GM21825 (cell line): Measurements from ENCODE around the gene TENM3.
"Not testable (repeated sequence)": the region's sequence is repeated elsewhere in the genome, so short reads cannot be mapped to it uniquely, and the experiment has no call there.

ENCODE experiments used
- ATAC-seq: cut with Tn5 transposase; IDR thresholded peaks from one replicate; pipeline ENCODE4 v1.9.1; 2021; ENCODE audit warnings: mild to moderate bottlenecking, moderate library complexity; ENCODE audit not compliant: unreplicated experiment

The TENM3 gene

DNA sequence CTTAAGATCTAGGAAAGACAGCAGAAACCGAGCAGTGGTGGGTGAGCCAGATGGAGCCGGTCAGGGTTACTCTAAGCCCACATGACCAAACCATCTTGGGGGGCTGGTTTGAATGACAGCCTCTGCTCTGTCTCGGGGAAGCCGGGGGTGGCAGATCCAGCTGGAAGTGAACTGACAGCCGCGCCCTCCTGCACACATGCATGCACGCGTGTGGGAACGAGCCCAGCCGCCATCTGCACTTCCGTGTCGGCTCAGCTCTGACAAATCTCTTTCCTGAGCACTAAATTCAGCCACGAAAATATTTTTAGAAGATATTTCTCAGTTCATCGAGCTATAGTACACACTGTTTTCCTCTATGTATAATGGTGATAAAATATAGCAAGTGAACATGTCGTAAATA is 558.4 kb downstream of the TENM3 start:
- no peak for ATAC-seq

DNA sequence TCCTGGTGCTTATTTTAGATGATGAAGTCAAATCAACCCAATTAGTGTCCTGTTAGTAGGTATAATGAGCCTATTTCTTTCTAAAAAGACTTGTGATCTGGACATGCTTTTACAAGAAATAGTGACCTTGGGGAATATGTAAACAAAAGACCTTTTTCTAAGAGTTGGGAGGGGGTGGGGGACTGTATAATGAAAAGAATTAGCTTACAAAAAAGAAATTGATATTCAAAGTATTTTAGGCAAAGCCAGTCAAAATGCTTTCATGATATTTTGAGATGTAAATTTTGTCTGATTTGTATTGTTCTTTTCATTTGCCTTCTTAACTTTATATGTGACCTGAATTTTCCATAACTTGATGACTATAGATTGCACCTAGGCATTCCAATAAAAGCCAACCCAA is 559.4 kb downstream of the TENM3 start:
- ATAC-seq: no peak

DNA sequence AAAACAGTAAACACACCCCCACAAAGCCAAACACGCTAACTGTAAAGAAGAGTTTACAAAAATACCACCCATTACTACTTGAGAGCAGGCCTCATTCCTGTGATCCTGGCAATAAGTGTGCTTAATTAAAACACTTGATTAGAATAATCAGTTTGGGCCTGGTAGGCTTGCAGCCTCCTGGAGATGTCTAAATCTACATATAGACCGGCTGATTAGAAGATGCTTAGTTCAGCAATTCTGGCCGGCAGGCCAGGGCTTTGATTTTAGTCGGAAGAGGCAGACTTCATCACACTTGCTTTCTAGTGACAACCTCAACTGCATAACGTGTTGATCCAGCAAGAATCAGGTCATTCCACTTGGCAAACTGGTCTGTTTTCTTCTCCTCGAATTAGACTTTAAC is 560.0 kb downstream of the TENM3 start:
- no peak for ATAC-seq

DNA sequence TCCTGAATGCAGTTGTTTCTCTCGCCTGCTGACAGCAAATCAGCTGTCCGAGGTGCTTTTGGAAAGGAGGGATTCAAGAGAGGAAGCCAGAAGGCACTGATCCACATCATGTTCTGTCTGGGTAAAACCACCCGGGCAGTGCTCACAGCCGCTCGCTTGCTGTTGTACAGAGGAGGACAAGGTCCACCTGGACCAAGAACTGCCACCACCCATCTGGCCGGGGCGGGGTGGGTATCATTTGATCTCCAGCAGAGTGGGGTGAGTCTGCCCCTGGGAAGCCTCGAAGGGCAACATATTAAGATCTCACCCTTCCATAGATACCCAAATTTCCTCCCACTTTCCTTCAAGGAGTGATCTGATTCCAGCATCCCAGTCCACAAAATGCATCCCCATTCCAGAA is 560.9 kb downstream of the TENM3 start:
- ATAC-seq: no peak

DNA sequence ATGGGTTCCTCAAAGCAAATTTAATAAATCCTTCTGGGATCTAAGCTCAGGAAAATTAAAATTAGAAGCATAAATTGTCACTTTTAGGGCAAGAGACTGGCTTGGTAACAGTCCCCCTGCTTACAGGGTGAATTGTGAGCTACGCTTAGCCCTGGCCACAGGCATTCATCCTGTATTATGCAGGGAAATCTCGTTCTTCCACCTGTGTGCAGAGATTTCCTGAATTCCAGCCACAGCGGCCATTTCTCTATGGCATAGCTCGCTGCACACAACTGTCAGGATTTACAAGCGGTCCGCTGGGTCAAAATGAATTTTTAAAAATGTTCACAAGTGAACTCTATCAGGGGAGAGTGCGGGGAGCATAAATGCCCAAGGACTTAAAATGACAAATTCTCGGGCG is 562.1 kb downstream of the TENM3 start:
- no peak for ATAC-seq

DNA sequence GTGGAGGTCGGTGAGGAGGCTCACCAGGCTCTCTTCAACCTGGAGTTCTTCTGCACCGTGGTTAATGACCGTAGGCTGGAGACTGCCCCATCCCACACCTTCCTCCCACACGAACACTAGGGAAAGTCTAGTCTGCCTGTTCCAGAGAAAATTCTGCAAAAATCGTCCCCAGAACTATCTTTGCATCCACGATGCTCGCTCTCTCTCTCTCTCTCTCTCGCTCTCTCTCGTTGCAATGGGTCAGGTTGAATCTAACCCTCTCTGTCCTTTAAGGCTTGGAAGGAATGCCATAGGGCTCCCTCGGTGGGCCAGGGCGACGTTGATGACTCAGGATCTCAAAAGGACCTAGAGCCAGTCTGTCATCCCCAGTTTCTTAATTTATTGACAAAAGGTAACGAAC is 562.5 kb downstream of the TENM3 start:
- ATAC-seq: no peak

DNA sequence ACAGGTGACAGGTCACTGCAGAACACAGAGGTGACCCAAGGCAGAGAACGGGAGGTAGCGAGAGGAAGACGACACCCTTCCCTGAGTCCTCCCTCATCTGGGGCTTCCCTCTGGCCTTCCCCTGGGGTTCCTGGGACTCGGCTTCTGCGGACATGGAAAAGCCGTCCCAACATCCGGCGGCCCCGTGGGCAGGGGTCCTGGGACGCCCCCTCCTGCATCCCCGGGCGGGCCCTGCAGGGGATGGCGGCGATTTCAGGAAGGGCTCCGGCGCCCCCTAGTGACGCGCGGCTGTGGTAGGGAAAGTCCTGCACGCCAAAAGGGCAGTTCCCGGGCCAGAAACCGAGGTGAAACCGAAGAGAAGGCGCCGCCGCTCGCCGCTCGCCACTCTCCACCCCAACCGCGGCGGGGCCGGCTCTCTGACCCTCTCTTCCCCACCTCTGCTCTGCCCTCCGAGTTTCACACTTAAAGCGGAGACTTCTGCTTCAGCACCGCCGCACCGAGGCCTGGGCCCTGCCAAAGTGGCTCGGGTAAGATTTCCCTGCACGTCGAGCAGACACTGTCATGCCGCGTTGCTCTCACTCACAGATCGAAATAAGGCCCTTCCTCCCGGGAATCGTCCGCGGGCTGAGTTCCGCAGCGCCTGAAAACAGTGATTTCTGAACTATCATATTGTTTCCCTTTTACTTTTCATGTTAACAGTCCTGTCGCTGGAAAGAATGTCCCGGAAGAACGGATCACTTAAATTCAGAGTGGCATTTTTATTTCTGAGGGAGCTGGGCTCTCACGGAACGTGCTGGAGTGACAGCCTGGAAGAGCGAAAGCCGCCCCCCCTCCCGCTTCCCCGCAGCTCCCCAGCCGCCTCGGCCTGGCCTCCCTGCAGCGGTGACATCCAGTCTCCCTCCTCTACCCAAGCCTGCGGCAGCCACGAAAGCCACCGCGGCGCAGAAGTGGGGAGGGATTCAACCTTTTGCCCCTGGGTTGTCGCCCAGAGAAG is 563.4 kb downstream of the TENM3 start:
- peak; percentile 64 for ATAC-seq

DNA sequence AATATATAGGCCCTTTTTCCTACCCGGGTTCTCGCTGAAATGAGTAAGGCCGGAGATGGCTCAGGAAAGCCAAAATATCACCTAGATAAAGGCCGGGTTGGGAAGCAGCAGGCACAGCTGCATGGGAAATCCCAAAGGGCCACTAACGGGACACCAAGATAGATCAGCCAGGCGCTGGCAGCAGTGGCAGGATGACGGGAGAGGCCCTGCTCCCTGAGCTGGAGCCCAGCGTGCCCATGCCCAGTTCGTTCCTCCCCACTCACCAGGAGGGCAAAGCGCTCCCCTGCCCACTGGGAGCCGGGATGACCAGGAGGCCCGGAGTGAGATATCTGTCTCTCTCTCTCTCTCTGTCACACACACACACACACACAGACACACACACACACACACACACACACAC is 564.1 kb downstream of the TENM3 start:
- ATAC-seq: no peak

DNA sequence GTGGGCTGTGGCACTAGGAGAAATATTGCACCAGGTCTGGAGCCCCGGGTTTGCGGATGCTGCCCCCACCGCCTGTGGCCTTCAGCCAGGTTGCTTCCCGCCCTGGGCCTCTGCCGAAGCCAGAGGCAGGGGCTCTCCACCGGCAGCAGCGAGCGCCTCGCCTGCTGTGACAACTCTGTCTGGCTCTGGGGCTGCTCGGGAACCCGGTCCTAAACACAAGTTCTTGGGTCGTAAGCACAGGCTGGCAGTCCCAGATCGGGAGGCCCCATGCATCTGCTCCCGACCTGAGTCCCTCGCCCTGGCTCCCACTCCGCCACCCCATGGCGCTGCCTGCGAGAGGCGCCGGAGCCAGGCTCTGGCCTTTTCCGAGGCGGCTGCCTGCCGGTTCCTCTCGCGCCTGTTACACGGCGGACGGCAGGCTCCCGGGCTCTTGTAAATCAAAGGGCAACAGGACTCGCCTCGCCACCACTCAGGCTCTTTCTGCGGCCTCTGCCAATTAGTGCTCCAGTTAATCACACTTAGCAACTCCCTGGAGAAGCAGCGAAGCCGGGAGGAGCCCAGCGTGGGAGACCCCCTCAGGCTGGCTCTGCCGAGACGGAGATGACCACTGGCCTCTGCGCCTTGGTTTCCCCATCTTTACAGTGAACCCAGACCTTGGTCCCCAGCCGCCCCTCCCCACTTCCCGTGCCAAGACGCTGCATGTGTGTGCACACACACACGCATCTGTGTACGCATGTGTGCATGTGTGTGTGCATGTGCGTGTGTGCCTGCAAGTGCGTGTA is 564.8 kb downstream of the TENM3 start:
- no peak for ATAC-seq

DNA sequence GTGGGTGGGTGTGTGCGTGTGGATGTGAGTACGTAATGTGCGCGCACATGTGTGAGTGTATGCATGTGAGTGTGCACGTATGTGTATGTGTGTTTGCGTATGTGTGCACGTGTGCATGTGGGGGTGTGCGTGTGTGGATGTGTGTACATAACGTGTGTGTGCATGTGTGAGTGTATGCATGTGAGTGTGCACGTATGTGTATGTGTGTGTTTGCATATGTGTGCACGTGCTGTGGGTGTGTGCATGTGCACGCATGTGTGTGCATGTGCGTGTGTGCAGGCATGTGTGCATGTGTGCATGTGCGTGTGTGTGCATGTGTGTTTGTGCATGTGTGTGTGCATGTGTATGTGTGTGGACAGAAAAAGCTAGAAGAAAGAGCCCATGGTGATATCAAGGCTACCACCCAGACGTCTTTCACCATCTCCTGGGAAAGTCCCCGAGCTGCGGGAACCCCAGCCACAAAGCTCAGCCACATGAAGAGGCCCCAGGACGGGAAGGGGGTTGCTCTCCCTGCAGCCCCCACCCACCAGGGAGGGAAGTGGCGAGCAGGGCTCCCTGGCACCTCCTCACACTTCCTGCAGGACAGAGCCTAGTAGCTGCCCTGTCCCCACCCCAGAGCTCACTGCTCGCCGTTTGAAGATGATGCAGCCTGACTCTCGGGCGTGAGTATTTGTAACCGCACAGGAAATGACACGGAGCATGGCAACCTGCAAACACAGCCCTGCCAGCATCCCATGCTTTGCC is 565.6 kb downstream of the TENM3 start:
- peak; percentile 92 for ATAC-seq

DNA sequence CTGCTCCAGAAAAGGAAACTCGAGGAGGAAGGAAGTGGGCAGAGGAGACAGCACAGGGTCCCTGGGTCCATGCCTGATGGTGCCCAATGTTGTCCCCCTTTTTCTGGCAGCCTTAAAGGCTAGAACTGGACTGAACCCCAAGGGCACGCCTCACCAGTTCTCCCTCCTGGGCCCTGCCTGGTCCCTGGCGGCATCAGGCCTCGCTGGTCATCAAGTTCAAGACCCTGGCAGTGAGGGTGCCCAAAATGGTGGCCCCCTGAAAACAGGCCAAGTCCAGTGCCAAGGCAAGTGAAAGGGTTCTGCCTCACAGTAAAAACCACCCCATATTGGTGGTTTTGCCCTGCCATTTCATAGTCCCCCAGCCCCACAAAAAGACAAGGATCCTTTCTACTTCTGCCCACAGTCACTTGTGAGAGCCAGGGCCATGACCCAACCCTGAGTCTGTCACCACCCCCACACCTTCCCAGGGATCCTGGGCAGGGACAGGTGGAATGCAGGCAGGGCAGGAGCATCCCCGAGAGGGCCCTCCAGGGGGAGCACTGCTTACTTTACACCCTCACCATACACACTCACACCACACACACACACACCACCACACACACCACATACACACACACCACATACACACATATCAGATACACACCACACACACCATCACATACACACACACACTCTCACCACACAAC is 566.4 kb downstream of the TENM3 start:
- peak; percentile 27 for ATAC-seq

DNA sequence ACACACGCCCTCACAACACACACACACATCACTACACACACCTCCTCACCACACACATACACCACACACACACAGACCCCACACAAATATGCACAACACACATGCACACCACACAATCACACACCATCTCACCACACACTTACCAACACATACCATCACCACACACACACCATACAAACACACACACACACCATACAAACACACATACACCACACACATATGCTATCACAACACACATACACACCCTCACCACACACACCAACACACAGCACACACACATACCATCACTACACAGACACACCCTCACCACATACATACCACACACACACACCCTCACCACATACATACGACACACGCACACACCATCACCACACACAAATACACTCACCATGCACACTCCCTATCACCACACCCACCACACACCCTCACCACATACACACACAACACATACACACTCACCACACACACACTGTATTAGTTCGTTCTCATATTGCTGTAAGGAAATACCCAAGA is 567.0 kb downstream of the TENM3 start:
- ATAC-seq: no peak

DNA sequence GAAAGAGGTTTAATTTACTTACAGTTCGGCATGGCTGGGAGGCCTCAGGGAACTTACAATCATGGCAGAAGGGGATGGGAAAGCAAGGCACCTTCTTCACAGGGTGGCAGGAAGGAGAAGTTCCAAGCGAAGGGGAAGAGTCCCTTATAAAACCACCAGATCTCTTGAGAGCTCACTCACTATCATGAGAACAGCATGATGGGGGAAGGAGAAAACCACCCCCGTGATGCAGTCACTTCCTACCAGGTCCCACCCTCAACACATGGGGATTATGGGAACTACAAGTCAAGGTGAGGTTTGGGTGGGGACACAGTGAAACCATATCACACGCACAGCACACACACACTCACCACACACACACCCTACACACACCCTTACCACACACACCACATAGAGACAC is 569.7 kb downstream of the TENM3 start:
- ATAC-seq: no peak

DNA sequence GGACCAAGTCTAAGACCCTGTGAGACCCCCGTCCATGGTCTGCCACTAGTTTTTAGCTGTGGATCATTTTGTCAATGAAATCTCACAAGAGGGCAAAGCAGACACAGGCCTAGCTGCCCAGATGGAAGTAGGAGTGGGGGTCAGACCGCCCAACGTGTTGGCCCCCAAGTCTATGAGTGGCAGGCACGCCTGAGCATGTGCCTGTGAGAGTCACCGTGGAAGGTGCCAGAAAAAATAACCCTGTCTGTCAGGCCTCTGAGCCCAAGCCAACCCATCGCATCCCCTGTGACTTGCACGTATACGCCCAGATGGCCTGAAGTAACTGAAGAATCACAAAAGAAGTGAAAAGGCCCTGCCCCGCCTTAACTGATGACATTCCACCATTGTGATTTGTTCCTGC is 570.9 kb downstream of the TENM3 start:
- not testable (repeated sequence) for ATAC-seq

DNA sequence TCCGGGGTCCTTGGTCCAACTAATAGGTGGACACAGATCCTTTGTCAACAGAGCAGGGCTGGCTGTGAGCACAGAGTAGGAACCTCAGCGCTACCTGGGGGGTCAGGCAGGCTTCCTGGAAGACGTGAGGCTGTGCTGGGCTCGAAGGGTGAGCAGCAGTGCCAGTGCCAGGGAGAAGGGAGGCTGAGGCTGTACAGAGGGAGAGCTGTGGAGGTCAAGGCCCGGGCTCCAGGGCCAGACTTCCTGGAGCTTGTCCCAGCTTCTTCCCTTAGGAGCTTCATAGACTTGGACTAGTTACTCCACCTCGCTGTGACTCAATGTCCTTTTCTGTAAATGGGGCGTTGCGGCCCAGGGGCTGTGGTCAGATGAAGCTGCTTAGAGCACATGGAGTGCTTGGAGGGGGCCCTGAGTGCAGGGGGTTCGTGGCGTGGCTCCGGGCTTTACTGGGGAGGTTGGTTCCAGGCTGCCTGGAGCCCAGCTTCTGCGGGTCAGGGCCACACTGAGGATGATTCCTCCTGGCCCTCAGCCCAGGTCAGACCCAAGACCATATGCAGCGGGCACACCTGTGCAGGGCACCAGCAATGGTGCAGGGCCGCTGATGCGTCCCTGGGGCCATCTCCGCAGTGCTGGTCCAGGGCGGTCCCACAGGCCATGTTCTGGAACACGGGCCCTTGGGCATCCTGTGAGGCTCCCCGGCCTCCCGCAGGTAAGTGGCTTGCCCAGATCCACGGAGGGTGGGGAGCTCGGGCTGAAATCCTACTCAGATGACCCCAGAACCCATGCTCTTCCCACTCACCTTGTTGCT is 575.9 kb downstream of the TENM3 start:
- no peak for ATAC-seq

DNA sequence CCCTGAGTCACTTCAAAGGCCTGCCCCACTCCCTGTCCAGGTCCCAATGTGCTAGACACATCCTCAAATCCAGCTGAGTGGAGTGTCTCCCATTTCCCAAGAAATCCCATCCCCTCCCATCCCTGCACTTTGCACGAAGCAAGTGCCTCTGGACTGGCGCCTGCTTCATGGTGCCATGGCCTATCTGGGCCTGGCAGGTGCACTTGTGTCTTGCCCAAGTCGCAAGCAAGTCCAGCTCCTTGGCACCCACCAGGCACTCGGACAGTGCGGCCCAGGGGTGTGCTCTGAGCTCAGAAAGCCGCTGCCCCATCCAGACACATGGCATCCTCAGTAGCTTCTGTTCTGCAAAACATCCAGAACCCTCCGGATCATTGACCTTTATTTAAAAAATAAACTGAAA is 576.5 kb downstream of the TENM3 start:
- ATAC-seq: no peak

DNA sequence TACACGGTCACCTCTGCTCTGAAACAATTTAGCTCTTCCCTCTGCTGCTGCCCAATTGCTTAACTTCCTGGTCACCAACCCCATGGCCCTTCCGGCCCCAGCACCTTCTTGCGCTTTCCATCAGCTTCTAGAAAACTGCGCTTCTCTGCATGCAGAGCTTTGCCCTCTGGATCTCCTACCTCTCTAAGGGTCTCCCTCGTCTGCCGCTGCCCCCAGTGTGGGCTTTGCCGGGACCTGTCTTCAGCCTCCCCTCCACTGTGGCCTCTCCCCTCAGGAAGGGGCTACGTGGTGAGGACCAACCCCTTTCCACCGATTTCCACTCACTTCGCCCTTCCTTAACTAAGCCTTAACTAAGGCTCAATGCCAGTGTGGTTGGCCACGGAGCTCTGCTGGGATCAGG is 579.4 kb downstream of the TENM3 start:
- ATAC-seq: no peak

DNA sequence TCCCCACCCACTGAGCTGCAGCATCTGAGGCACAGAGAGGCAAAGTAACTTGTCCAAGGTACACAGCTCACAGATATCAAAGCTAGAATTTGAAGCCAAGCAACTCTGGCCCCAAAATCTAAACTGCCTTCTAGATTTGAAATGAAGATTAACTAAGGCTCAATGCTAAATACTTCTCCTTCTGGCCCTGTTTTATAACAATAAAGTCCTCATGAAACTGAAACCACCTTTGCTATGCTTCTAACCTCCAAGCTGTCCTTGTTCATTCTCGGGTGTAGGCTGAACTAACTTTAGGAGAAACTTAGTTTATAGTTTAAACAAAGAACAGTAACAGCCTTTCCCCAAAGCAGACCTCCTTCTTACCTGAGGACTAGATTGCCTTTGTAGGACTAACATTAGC is 580.4 kb downstream of the TENM3 start:
- peak; percentile 58 for ATAC-seq

DNA sequence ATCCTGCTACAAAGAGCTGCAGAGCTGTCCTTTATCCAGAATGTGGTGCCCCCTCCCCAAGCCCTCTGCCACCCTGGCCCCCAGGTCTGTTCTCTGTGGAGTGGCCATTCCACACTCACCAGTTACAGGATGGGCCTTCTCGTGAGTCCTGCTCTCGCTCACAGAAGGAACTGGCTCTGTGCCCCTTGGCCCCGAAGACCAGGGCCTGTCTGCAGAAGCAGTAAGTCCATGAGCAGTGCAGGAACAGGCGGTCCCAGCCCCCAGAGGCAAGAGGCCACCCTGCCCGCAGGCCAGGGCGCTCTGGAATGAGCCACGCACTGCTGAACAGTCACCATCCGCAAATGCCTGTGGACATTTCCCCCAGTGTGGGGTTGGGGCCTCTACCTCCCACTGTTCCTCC is 581.8 kb downstream of the TENM3 start:
- no peak for ATAC-seq

DNA sequence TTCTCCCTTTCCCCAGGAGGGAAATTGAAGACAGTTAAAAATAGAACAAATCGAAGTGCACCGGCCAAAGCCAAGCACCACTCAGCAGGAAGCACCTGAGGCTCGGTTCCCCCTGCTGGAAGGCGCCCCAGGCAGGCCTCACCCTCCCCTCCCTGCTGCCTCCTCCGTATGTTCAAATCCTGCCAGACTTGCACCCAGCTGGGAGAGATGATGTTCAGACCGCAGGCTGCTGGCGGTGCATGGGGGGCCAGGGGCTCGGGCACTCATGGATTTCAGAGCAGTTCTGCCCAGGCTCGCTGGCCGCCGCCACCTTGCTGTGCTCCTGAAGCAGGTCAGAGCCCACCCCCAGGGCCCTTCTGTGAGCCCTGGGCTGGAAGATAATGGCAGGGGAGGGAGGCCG is 582.6 kb downstream of the TENM3 start:
- ATAC-seq: no peak
